ENCODE measurements around the gene DNASE1. TPM values are rescaled to one million over a fixed set of nuclear protein-coding genes. Genes with fewer than 3 reads are reported as not detected.

Gene DNASE1
- total and polyA plus RNA-seq, 9 of the 15 experiments (the other 6 are each of a cell fraction or from before 2014, with no cell fraction given): 0.53 to 10.1 (median 5.9) TPM

DNA sequence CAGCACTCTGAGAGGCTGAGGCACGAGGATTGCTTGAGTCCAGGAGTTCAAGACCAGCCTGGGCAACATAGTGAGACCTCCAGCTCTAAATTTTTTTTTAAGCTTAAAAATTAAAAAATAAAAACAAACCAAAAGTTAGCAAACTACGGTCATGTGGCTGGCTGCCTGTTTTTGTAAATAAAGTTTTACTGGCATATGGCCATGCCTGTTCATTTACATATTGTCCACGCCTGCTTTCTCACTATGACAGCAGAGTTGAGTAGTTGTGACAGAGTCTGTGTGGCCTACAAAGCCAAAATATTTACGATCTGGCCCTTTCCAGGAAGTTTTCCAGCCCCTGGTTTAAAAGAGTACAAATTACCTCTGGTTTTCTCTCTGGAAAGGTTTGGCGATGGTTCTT is 46.4 kb upstream of the DNASE1 start:
- Histone ChIP-seq H3K27me3 (ENCODE audit: control insufficient read depth in 2 of 2, insufficient read depth in 2 of 2, low read length in 2 of 2) (no peaks in the 10 kb centered on the region), H4K20me1 (replicated peaks; ENCODE audit: control insufficient read depth, insufficient read depth, low read length) (no peaks in the 10 kb centered on the region), H3K4me3 (no peak overlapping the region), H3K4me1 (replicated peaks in 1 of 2; ENCODE audit: control insufficient read depth in 2 of 2, insufficient read depth in 2 of 2, low read length in 2 of 2) (peaks cover 10 to 21% of the 10 kb centered on the region in 2 experiments; a peak in 4 of 5 replicates), H3K4me2 (ENCODE audit: insufficient read depth, low read length) (no peak overlapping the region), H3K79me2 (ENCODE audit: control insufficient read depth, insufficient read depth, low read length) (peaks cover 27% of the 10 kb centered on the region), H3K9me3 (replicated peaks; ENCODE audit: control insufficient read depth, insufficient read depth, low read depth, low read length) (no peaks in the 10 kb centered on the region), H3K36me3 (ENCODE audit: control insufficient read depth, insufficient read depth, low read length) (peaks cover 7% of the 10 kb centered on the region; the same call in 2 of the 3 replicates), H3K27ac (ENCODE audit: extremely low read depth, low read depth, low read length) (no peak overlapping the region), H2AFZ (ENCODE audit: low read depth, low read length) (no peak overlapping the region), H3K9ac (ENCODE audit: insufficient read depth in 1 of 2, low read depth in 2 of 2, low read length in 2 of 2) (peak overlapping the region in 1 of 2 experiments; percentile 48; a peak in 1 of 4 replicates), H3K9me1 (ENCODE audit: control insufficient read depth, insufficient read depth, low read length) (no peaks in the 10 kb centered on the region)
- FAIRE-seq (no peak), ATAC-seq (no peak), DNase-seq (ENCODE audit: extremely low read depth in 1 of 4, low spot score in 3 of 4) (no peak)
- TF ChIP-seq, protein P1, sequence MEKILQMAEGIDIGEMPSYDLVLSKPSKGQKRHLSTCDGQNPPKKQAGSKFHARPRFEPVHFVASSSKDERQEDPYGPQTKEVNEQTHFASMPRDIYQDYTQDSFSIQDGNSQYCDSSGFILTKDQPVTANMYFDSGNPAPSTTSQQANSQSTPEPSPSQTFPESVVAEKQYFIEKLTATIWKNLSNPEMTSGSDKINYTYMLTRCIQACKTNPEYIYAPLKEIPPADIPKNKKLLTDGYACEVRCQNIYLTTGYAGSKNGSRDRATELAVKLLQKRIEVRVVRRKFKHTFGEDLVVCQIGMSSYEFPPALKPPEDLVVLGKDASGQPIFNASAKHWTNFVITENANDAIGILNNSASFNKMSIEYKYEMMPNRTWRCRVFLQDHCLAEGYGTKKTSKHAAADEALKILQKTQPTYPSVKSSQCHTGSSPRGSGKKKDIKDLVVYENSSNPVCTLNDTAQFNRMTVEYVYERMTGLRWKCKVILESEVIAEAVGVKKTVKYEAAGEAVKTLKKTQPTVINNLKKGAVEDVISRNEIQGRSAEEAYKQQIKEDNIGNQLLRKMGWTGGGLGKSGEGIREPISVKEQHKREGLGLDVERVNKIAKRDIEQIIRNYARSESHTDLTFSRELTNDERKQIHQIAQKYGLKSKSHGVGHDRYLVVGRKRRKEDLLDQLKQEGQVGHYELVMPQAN (IDR thresholded peaks at IDR 0.05; ENCODE audit: borderline replicate concordance): no peak
- TF ChIP-seq, protein P2, sequence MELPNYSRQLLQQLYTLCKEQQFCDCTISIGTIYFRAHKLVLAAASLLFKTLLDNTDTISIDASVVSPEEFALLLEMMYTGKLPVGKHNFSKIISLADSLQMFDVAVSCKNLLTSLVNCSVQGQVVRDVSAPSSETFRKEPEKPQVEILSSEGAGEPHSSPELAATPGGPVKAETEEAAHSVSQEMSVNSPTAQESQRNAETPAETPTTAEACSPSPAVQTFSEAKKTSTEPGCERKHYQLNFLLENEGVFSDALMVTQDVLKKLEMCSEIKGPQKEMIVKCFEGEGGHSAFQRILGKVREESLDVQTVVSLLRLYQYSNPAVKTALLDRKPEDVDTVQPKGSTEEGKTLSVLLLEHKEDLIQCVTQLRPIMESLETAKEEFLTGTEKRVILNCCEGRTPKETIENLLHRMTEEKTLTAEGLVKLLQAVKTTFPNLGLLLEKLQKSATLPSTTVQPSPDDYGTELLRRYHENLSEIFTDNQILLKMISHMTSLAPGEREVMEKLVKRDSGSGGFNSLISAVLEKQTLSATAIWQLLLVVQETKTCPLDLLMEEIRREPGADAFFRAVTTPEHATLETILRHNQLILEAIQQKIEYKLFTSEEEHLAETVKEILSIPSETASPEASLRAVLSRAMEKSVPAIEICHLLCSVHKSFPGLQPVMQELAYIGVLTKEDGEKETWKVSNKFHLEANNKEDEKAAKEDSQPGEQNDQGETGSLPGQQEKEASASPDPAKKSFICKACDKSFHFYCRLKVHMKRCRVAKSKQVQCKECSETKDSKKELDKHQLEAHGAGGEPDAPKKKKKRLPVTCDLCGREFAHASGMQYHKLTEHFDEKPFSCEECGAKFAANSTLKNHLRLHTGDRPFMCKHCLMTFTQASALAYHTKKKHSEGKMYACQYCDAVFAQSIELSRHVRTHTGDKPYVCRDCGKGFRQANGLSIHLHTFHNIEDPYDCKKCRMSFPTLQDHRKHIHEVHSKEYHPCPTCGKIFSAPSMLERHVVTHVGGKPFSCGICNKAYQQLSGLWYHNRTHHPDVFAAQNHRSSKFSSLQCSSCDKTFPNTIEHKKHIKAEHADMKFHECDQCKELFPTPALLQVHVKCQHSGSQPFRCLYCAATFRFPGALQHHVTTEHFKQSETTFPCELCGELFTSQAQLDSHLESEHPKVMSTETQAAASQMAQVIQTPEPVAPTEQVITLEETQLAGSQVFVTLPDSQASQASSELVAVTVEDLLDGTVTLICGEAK (IDR thresholded peaks at IDR 0.05): peak; percentile 85
- TF ChIP-seq, protein P2 (CRISPR knock-in tag; IDR thresholded peaks at IDR 0.05): peak; percentile 76
- peak; percentile 8 for TF ChIP-seq MEIS2 (IDR thresholded peaks at IDR 0.05; ENCODE audit: partially characterized antibody)
- no peak for TF ChIP-seq PYGO2 (tag; IDR thresholded peaks at IDR 0.05)
- TF ChIP-seq NFIC (IDR thresholded peaks at IDR 0.05): peak; percentile 41; the same call in 1 of the 2 replicates
- intact Hi-C loops (cut with micrococcal nuclease) (no loop called here), in situ Hi-C loops (cut with MboI) (no loop called here)
- no TSS peak for BruUV-seq (replicated peaks)
- 73% methylated on average over 5 of the region's 5 CpGs for WGBS (ENCODE audit: insufficient coverage, low coverage, missing lambda C conversion rate)
- CTCF ChIA-PET (ENCODE audit: low intra/inter-chr PET ratio): no interaction called here
- POLR2A ChIA-PET: interaction anchor here (1.2 to 1.3 kb wide), 2 partner anchors 8 to 11 kb away, joined by 3 to 4 read pairs; no protein-coding TSS in a partner anchor
